Measurements from ENCODE around the gene ZNF488. TPM values are rescaled to one million over a fixed set of nuclear protein-coding genes. Genes with fewer than 3 reads are reported as not detected.

ZNF488 gene
- total RNA-seq, 1 experiment from 2014 or later: 2.7 TPM

GRCh38 chr10:47317251-47317650, 66.8 kb downstream of the ZNF488 start:
- Histone ChIP-seq H3K4me1 (no peaks in the 10 kb centered on the region), H3K4me3 (no peak overlapping the region), H3K27ac (no peak overlapping the region), H3K36me3 (no peaks in the 10 kb centered on the region), H3K27me3 (no peaks in the 10 kb centered on the region), H3K9me3 (replicated peaks) (no peaks in the 10 kb centered on the region)
- no peak for DNase-seq

- Histone ChIP-seq H3K27me3 (no peaks in the 10 kb centered on the region), H3K9me3 (replicated peaks) (no peaks in the 10 kb centered on the region), H3K4me1 (no peaks in the 10 kb centered on the region), H3K36me3 (no peaks in the 10 kb centered on the region), H3K4me3 (no peak overlapping the region), H3K27ac (no peak overlapping the region)
- DNase-seq: no peak
Measured at GRCh38 chr10:47316131-47316530, 68.0 kb downstream of the ZNF488 start.

Other genes with a start within 250 kb of the ZNF488 start
- gene GDF10, start 84.1 kb downstream of the ZNF488 start, total RNA-seq (2014; rRNA removed; shearing (Covaris generic)): not detected in 2 replicates
- gene GDF2, start 61.8 kb downstream of the ZNF488 start, total RNA-seq (2014; rRNA removed; shearing (Covaris generic)): not detected in 2 replicates
- not detected in 2 replicates for gene RBP3, start 35.9 kb downstream of the ZNF488 start, total RNA-seq (2014; rRNA removed; shearing (Covaris generic))
- gene ANXA8, start 99.8 kb upstream of the ZNF488 start, total RNA-seq (2014; rRNA removed; shearing (Covaris generic)): not detected in 2 replicates
- 0.63 TPM in 1 of 2 replicates, not detected in the other for gene FAM25G, start 107.4 kb upstream of the ZNF488 start, total RNA-seq (2014; rRNA removed; shearing (Covaris generic))
- gene AGAP9, start 139.3 kb upstream of the ZNF488 start, total RNA-seq (2014; rRNA removed; shearing (Covaris generic)): 2.3 and 2.4 TPM in 2 replicates